ENCODE data around the gene NIT1. TPM values are rescaled to one million over a fixed set of nuclear protein-coding genes. Genes with fewer than 3 reads are reported as not detected.

The NIT1 gene
- total and polyA plus RNA-seq, 2 of the 13 experiments (the other 11 are each of a cell fraction or from before 2014, with no cell fraction given): 22.7 to 31.0 TPM

- TF ChIP-seq ZBTB7B (CRISPR knock-in tag; IDR thresholded peaks at IDR 0.05) (no peak; the same call in none of the 2 replicates), ERF (CRISPR knock-in tag; IDR thresholded peaks at IDR 0.05) (peak; percentile 91), TP53 (CRISPR knock-in tag; conservative IDR thresholded peaks at IDR 0.05) (peak; percentile 56; the same call in 1 of the 2 replicates), ZNF224 (CRISPR knock-in tag; IDR thresholded peaks at IDR 0.05) (no peak), ARID3A (IDR thresholded peaks at IDR 0.05; ENCODE audit: low read depth, low read length) (0 out of 2 replicates have a peak, but pooled peaks have one; percentile 22), ZNF737 (CRISPR knock-in tag; IDR thresholded peaks at IDR 0.05; ENCODE audit: borderline replicate concordance) (no peak), SOX5 (CRISPR knock-in tag; IDR thresholded peaks at IDR 0.05; ENCODE audit: borderline replicate concordance) (peak; percentile 33; the same call in 1 of the 2 replicates), FOXP4 (CRISPR knock-in tag; IDR thresholded peaks at IDR 0.05) (peak; percentile 40; the same call in 1 of the 2 replicates), YEATS4 (CRISPR knock-in tag; IDR thresholded peaks at IDR 0.05; ENCODE audit: borderline replicate concordance) (peak; percentile 80; the same call in 1 of the 2 replicates), SNRNP70 (IDR thresholded peaks at IDR 0.05; ENCODE audit: low read depth, low read length) (no peak), ZNF44 (CRISPR knock-in tag; IDR thresholded peaks at IDR 0.05) (peak; percentile 73; the same call in 1 of the 2 replicates), GPBP1L1 (CRISPR knock-in tag; IDR thresholded peaks at IDR 0.05) (no peak)
- TF ChIP-seq, protein P1, sequence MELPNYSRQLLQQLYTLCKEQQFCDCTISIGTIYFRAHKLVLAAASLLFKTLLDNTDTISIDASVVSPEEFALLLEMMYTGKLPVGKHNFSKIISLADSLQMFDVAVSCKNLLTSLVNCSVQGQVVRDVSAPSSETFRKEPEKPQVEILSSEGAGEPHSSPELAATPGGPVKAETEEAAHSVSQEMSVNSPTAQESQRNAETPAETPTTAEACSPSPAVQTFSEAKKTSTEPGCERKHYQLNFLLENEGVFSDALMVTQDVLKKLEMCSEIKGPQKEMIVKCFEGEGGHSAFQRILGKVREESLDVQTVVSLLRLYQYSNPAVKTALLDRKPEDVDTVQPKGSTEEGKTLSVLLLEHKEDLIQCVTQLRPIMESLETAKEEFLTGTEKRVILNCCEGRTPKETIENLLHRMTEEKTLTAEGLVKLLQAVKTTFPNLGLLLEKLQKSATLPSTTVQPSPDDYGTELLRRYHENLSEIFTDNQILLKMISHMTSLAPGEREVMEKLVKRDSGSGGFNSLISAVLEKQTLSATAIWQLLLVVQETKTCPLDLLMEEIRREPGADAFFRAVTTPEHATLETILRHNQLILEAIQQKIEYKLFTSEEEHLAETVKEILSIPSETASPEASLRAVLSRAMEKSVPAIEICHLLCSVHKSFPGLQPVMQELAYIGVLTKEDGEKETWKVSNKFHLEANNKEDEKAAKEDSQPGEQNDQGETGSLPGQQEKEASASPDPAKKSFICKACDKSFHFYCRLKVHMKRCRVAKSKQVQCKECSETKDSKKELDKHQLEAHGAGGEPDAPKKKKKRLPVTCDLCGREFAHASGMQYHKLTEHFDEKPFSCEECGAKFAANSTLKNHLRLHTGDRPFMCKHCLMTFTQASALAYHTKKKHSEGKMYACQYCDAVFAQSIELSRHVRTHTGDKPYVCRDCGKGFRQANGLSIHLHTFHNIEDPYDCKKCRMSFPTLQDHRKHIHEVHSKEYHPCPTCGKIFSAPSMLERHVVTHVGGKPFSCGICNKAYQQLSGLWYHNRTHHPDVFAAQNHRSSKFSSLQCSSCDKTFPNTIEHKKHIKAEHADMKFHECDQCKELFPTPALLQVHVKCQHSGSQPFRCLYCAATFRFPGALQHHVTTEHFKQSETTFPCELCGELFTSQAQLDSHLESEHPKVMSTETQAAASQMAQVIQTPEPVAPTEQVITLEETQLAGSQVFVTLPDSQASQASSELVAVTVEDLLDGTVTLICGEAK (IDR thresholded peaks at IDR 0.05): no peak
- TF ChIP-seq, protein P1 (CRISPR knock-in tag; IDR thresholded peaks at IDR 0.05): peak; percentile 30; the same call in 1 of the 2 replicates
Measured at GRCh38 chr1:161117759-161118581, at the start of gene NIT1, which contains the start of gene PFDN2 (continued).
